HEK293 (cell line): ENCODE data around the gene TCF15.

Experiments used
- CTCF ChIA-PET: fragments of 350-600 bp; formaldehyde crosslinking; extraction: SDS; loops from one replicate; lab custom pipeline; 2021; ENCODE audit warnings: antibody characterized with exemption; lab: Yijun Ruan, JAX
- POLR2A ChIA-PET: fragments of 300-600 bp; formaldehyde crosslinking; extraction: SDS; loops from one replicate; lab custom pipeline; 2020; ENCODE audit warnings: antibody characterized with exemption, inconsistent platforms; lab: Yijun Ruan, JAX
- H3K27ac ChIP-seq: fragments of 200-500 bp; sonication (Bioruptor generic); 2 replicates; pipeline ENCODE4 v1.5.1; 2014; ENCODE audit warnings: low read depth, low read length, control low read depth, inconsistent platforms; ENCODE audit errors: extremely low read depth
- H3K36me3 ChIP-seq, 2 experiments: fragments of 200-500 bp in 1 of 2; sonication (Bioruptor generic) in 1 of 2; 1 replicate in 1 of 2; 2 replicates in 1 of 2; pipeline ENCODE4 v1.5.1; 2014 to 2017; ENCODE audit warnings: inconsistent platforms in 2 of 2, low read length in 2 of 2; ENCODE audit not compliant: control insufficient read depth in 2 of 2, insufficient read depth in 1 of 2
- H3K4me1 ChIP-seq: fragments of 200-500 bp; sonication (Bioruptor generic); 2 replicates; pipeline ENCODE4 v1.5.1; 2014; ENCODE audit warnings: mild to moderate bottlenecking, low read length, inconsistent platforms; ENCODE audit not compliant: control insufficient read depth, insufficient read depth
- H3K4me3 ChIP-seq: 2 replicates; pipeline ENCODE4 v1.5.1; 2011; ENCODE audit warnings: low read depth, mild to moderate bottlenecking, control low read depth, low read length, moderate library complexity
- H3K9me3 ChIP-seq: fragments of 200-500 bp; sonication (Bioruptor generic); 2 replicates; pipeline ENCODE4 v1.5.1; 2014; ENCODE audit warnings: low read depth, low read length, inconsistent platforms; ENCODE audit not compliant: control insufficient read depth, insufficient read depth
- BCL11B ChIP-seq: fragments of 450-650 bp; formaldehyde crosslinking; IDR thresholded peaks from 2 replicates; pipeline ENCODE4 v1.5.1; 2016; ENCODE audit warnings: low read depth, missing biosample characterization, missing genetic modification characterization
- EGR2 ChIP-seq: fragments of 450-650 bp; formaldehyde crosslinking; IDR thresholded peaks from 2 replicates; pipeline ENCODE4 v1.5.1; 2016; ENCODE audit warnings: low read depth, missing biosample characterization, missing genetic modification characterization
- FEZF1 ChIP-seq: fragments of 450-650 bp; formaldehyde crosslinking; IDR thresholded peaks from 2 replicates; pipeline ENCODE4 v1.5.1; 2016; ENCODE audit warnings: missing biosample characterization, missing genetic modification characterization
- GLIS1 ChIP-seq: fragments of 450-650 bp; formaldehyde crosslinking; IDR thresholded peaks from 2 replicates; pipeline ENCODE4 v1.5.1; 2016; ENCODE audit warnings: missing biosample characterization, missing genetic modification characterization
- PRDM1 ChIP-seq: fragments of 450-650 bp; formaldehyde crosslinking; IDR thresholded peaks from 2 replicates; pipeline ENCODE4; 2016; ENCODE audit warnings: missing biosample characterization, missing genetic modification characterization
- SCRT2 ChIP-seq: fragments of 450-650 bp; formaldehyde crosslinking; IDR thresholded peaks from 2 replicates; pipeline ENCODE4 v1.5.1; 2016; ENCODE audit warnings: missing biosample characterization, missing genetic modification characterization
- SETDB1 ChIP-seq: IDR thresholded peaks from one replicate; pipeline ENCODE4 v1.6.1; 2017; ENCODE audit warnings: mild to moderate bottlenecking, low read length, moderate library complexity, mixed read lengths; ENCODE audit not compliant: insufficient read length
- ZBTB44 ChIP-seq: fragments of 450-650 bp; IDR thresholded peaks from 2 replicates; pipeline ENCODE4 v1.5.1; 2018; ENCODE audit warnings: missing biosample characterization, mild to moderate bottlenecking, missing genetic modification characterization
- ZNF112 ChIP-seq: fragments of 450-650 bp; formaldehyde crosslinking; IDR thresholded peaks from 2 replicates; pipeline ENCODE4 v1.5.0; 2017; ENCODE audit warnings: missing biosample characterization, missing genetic modification characterization
- ZNF121 ChIP-seq: fragments of 450-650 bp; formaldehyde crosslinking; IDR thresholded peaks from 2 replicates; pipeline ENCODE4 v1.5.1; 2016; ENCODE audit warnings: missing biosample characterization, missing genetic modification characterization
- ZNF302 ChIP-seq: fragments of 450-650 bp; formaldehyde crosslinking; IDR thresholded peaks from 2 replicates; pipeline ENCODE4 v1.5.1; 2016; ENCODE audit warnings: missing biosample characterization, missing genetic modification characterization, low read depth
- ZNF423 ChIP-seq: fragments of 450-650 bp; formaldehyde crosslinking; IDR thresholded peaks from 2 replicates; pipeline ENCODE4 v1.5.1; 2016; ENCODE audit warnings: missing biosample characterization, missing genetic modification characterization
- ZNF548 ChIP-seq: fragments of 450-650 bp; formaldehyde crosslinking; IDR thresholded peaks from 2 replicates; pipeline ENCODE4 v1.5.1; 2016; ENCODE audit warnings: missing biosample characterization, missing genetic modification characterization
- ZNF561 ChIP-seq: fragments of 450-650 bp; IDR thresholded peaks from 2 replicates; pipeline ENCODE4 v1.5.1; 2018; ENCODE audit warnings: missing biosample characterization, missing genetic modification characterization, borderline replicate concordance
- ZNF701 ChIP-seq: fragments of 450-650 bp; formaldehyde crosslinking; IDR thresholded peaks from 2 replicates; pipeline ENCODE4 v1.5.1; 2016; ENCODE audit warnings: missing biosample characterization, missing genetic modification characterization
- TF ChIP-seq, protein P1 (sequence below): fragments of 450-650 bp; formaldehyde crosslinking; conservative IDR thresholded peaks from 2 replicates; pipeline ENCODE4 v1.5.1; 2016; ENCODE audit warnings: low read depth, missing biosample characterization, missing genetic modification characterization
- TF ChIP-seq, protein P2 (sequence below): fragments of 450-650 bp; formaldehyde crosslinking; IDR thresholded peaks from 2 replicates; pipeline ENCODE4 v1.5.1; 2016; ENCODE audit warnings: missing biosample characterization, missing genetic modification characterization
- TF ChIP-seq, protein P3 (sequence below): fragments of 450-650 bp; formaldehyde crosslinking; IDR thresholded peaks from 2 replicates; pipeline ENCODE4 v1.5.1; 2016; ENCODE audit warnings: missing biosample characterization, missing genetic modification characterization, borderline replicate concordance

Gene TCF15

DNA sequence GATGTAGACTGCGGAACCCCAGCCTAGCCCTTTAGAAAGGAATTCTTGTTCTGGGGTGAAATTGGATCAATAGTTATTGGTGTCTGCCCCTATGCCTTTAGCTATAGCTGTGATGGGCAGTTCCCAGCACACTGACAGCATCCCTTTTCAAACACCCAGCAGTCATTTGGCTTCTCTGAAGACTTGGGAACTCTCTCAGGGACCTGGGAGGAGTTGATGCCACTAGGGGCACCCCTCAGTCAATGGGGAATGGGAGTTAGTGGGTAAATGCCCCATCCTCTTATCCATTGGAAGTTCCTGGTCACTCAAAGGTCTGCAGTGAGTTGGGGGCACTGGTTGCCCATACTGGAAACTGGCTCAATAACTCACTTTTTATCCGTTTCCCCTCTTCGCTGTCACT is 34.9 kb downstream of the TCF15 start (continued):
- no peak for TF ChIP-seq ZNF112

DNA sequence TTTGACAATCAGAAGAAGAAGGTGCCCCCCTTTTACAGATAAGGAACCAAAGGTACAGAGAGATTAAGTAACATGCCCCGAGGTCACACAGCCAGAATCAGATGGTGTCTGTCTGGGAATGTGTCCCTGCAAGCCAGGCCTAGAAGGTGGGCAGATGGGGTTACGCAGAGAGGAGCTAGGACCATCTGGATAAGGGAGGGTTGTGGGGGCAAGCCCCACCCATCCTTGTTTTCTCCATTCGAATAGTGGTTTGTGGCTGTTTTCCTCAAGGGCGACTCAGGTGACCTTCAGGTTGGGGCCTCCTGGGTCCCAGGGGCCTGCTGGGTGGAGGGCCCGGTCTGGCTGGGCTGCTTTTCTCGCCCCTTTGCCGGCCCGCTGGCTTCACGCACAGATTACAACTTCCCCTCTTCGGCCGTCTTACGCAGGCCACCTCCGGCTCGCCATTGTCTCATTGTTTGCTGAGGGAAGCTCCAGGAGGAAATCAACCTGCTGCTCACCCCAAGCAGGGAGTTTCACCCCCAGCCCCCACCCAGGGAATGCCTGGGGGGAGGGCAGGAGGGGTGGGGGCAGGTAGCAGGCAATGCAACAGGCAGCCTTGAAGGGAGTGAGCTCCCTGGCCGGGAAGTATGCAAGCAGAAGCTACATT is 35.7 kb downstream of the TCF15 start:
- TF ChIP-seq ZNF701 (tag by site-specific recombination) (no peak), GLIS1 (tag by site-specific recombination) (peak; percentile 69), SCRT2 (0 out of 2 replicates have a peak, but pooled peaks have one; percentile 29)
- H3K4me1 ChIP-seq = no peaks in the 10 kb centered on the region
- ChIA-PET POLR2A (no interaction called here), CTCF (interaction anchor here (0.6 to 4.4 kb wide), 5 partner anchors 12 to 72 kb away, joined by 3 to 21 read pairs (median 15); no protein-coding TSS in a partner anchor)
- no peaks in the 10 kb centered on the region for H3K36me3 ChIP-seq
- H3K4me3 ChIP-seq = no peak overlapping the region
- H3K9me3 ChIP-seq = no peaks in the 10 kb centered on the region
- no peak overlapping the region for H3K27ac ChIP-seq

DNA sequence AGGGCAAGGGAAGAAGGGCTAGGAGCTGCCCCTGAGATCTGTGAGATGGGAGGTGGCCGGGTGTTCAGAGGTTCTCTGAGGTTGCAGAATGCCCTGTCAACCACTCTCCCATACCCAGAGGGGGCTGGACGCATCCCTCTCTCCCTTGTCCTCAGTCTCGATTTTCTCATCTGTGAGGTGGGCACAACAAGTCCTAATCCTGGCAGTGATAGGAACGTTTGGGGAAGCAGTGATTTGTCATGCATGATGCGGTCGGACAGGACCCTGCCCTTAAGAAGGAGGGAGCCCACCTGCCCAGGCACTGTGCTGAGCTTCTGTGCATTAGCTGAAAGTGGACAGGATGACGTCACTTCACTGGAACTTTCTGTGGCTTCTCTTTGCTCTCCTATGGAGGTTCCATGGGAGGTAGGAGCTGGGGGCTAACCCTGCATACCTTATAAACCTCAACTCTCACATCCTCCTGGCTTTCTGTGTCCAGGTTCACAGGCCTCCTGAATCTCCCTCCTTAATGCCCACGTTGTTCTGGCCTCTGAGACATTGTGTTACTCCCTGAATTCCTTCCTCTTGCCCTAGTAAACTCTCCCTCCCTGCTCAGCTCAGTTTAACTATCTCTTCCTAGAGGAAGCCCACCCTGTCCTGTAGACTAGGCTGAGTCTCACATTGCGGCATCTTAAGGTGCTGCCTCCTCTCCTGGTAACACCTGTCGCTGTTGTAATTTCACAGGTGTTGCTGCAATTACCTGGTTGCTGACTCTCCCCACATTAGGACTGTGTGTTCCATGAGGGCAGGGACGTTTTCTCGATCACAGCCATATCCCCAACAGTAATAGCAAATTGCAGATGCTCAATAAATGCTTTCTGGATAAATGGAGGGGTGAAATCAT is 36.5 kb downstream of the TCF15 start:
- no peak overlapping the region for H3K4me3 ChIP-seq
- H3K9me3 ChIP-seq = no peaks in the 10 kb centered on the region
- H3K4me1 ChIP-seq = no peaks in the 10 kb centered on the region
- H3K36me3 ChIP-seq = no peaks in the 10 kb centered on the region
- H3K27ac ChIP-seq = no peak overlapping the region
- ChIA-PET POLR2A (no interaction called here), CTCF (interaction anchor here (0.6 to 4.4 kb wide), 7 partner anchors 11 to 155 kb away, joined by 3 to 20 read pairs (median 4); no protein-coding TSS in a partner anchor)
- TF ChIP-seq SETDB1 (no peak), ZNF548 (no peak), ZNF121 (tag by site-specific recombination) (no peak), PRDM1 (tag by site-specific recombination) (0 out of 2 replicates have a peak, but pooled peaks have one; percentile 29), ZBTB44 (tag by site-specific recombination) (no peak), EGR2 (tag by site-specific recombination) (no peak), BCL11B (tag by site-specific recombination) (no peak), ZNF302 (tag by site-specific recombination) (no peak), FEZF1 (tag by site-specific recombination) (no peak), ZNF701 (tag by site-specific recombination) (no peak), ZNF423 (tag by site-specific recombination) (no peak), ZNF561 (no peak)
- TF ChIP-seq, protein P1, sequence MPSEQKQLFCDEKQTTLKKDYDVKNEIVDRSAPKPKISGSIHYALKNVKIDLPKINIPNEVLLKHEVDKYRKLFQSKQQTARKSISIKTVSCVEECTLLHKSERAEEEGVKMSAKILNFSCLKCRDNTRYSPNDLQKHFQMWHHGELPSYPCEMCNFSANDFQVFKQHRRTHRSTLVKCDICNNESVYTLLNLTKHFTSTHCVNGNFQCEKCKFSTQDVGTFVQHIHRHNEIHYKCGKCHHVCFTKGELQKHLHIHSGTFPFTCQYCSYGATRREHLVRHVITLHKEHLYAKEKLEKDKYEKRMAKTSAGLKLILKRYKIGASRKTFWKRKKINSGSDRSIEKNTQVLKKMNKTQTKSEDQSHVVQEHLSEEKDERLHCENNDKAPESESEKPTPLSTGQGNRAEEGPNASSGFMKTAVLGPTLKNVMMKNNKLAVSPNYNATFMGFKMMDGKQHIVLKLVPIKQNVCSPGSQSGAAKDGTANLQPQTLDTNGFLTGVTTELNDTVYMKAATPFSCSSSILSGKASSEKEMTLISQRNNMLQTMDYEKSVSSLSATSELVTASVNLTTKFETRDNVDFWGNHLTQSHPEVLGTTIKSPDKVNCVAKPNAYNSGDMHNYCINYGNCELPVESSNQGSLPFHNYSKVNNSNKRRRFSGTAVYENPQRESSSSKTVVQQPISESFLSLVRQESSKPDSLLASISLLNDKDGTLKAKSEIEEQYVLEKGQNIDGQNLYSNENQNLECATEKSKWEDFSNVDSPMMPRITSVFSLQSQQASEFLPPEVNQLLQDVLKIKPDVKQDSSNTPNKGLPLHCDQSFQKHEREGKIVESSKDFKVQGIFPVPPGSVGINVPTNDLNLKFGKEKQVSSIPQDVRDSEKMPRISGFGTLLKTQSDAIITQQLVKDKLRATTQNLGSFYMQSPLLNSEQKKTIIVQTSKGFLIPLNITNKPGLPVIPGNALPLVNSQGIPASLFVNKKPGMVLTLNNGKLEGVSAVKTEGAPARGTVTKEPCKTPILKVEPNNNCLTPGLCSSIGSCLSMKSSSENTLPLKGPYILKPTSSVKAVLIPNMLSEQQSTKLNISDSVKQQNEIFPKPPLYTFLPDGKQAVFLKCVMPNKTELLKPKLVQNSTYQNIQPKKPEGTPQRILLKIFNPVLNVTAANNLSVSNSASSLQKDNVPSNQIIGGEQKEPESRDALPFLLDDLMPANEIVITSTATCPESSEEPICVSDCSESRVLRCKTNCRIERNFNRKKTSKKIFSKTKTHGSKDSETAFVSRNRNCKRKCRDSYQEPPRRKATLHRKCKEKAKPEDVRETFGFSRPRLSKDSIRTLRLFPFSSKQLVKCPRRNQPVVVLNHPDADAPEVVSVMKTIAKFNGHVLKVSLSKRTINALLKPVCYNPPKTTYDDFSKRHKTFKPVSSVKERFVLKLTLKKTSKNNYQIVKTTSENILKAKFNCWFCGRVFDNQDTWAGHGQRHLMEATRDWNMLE (tag by site-specific recombination) = no peak
- TF ChIP-seq, protein P2, sequence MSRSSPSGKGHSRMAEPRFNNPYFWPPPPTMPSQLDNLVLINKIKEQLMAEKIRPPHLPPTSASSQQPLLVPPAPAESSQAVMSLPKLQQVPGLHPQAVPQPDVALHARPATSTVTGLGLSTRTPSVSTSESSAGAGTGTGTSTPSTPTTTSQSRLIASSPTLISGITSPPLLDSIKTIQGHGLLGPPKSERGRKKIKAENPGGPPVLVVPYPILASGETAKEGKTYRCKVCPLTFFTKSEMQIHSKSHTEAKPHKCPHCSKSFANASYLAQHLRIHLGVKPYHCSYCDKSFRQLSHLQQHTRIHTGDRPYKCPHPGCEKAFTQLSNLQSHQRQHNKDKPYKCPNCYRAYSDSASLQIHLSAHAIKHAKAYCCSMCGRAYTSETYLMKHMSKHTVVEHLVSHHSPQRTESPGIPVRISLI (tag by site-specific recombination) = no peak
- TF ChIP-seq, protein P3, sequence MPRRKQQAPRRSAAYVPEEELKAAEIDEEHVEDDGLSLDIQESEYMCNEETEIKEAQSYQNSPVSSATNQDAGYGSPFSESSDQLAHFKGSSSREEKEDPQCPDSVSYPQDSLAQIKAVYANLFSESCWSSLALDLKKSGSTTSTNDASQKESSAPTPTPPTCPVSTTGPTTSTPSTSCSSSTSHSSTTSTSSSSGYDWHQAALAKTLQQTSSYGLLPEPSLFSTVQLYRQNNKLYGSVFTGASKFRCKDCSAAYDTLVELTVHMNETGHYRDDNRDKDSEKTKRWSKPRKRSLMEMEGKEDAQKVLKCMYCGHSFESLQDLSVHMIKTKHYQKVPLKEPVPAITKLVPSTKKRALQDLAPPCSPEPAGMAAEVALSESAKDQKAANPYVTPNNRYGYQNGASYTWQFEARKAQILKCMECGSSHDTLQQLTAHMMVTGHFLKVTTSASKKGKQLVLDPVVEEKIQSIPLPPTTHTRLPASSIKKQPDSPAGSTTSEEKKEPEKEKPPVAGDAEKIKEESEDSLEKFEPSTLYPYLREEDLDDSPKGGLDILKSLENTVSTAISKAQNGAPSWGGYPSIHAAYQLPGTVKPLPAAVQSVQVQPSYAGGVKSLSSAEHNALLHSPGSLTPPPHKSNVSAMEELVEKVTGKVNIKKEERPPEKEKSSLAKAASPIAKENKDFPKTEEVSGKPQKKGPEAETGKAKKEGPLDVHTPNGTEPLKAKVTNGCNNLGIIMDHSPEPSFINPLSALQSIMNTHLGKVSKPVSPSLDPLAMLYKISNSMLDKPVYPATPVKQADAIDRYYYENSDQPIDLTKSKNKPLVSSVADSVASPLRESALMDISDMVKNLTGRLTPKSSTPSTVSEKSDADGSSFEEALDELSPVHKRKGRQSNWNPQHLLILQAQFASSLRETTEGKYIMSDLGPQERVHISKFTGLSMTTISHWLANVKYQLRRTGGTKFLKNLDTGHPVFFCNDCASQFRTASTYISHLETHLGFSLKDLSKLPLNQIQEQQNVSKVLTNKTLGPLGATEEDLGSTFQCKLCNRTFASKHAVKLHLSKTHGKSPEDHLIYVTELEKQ = no peak
